Activated naive CD4-positive, alpha-beta T cell treated with anti-CD3 and anti-CD28 coated beads, Interleukin-2, amount 50 U/mL, for 16 hours (primary cell): Measurements from ENCODE around the gene C11orf24.
A peak's percentile ranks its signal among the peaks of the same experiment; 100 is the strongest.
"Not testable (repeated sequence)": the region's sequence is repeated elsewhere in the genome, so short reads cannot be mapped to it uniquely, and the experiment has no call there.

Source experiments
- DNase-seq: peaks from one replicate; pipeline ENCODE4 v3.0.0-alpha.2; 2020

The C11orf24 gene

GRCh38 chr11:68298659-68299516 is 27.1 kb upstream of the C11orf24 start:
- no peak for DNase-seq

- DNase-seq: peak; percentile 68
Measured at GRCh38 chr11:68297812-68298658, 26.3 kb upstream of the C11orf24 start.

- DNase-seq: no peak
Measured at GRCh38 chr11:68297494-68297811, 25.7 kb upstream of the C11orf24 start.

- no peak for DNase-seq
Measured at GRCh38 chr11:68297052-68297378, 25.2 kb upstream of the C11orf24 start.

- no peak for DNase-seq
Measured at GRCh38 chr11:68296344-68297051, 24.7 kb upstream of the C11orf24 start.

- DNase-seq: no peak
Measured at GRCh38 chr11:68295940-68296339, 24.2 kb upstream of the C11orf24 start.

GRCh38 chr11:68295271-68295670 is 23.5 kb upstream of the C11orf24 start:
- no peak for DNase-seq

- DNase-seq: no peak
Measured at GRCh38 chr11:68293708-68294107, 21.9 kb upstream of the C11orf24 start.

- no peak for DNase-seq
Measured at GRCh38 chr11:68289456-68289855, 17.7 kb upstream of the C11orf24 start.

- no peak for DNase-seq
Measured at GRCh38 chr11:68287419-68287818, 15.6 kb upstream of the C11orf24 start.

- DNase-seq: not testable (repeated sequence)
Measured at GRCh38 chr11:68284588-68284987, 12.8 kb upstream of the C11orf24 start.

GRCh38 chr11:68282861-68283230 is 11.1 kb upstream of the C11orf24 start:
- no peak for DNase-seq

GRCh38 chr11:68282141-68282860 is 10.5 kb upstream of the C11orf24 start:
- DNase-seq: no peak

- no peak for DNase-seq
Measured at GRCh38 chr11:68279676-68280075, 7.9 kb upstream of the C11orf24 start.

GRCh38 chr11:68276861-68277260 is 5.1 kb upstream of the C11orf24 start:
- no peak for DNase-seq

- DNase-seq: no peak
Measured at GRCh38 chr11:68275721-68276507, 4.1 kb upstream of the C11orf24 start.

- DNase-seq: no peak
Measured at GRCh38 chr11:68274306-68274705, 2.5 kb upstream of the C11orf24 start.

GRCh38 chr11:68273026-68273738 is 1.4 kb upstream of the C11orf24 start:
- DNase-seq: no peak

GRCh38 chr11:68271023-68271780 is 571 bp downstream of the C11orf24 start:
- peak; percentile 61 for DNase-seq

GRCh38 chr11:68270196-68271022 is 1.4 kb downstream of the C11orf24 start:
- no peak for DNase-seq
